Measurements from ENCODE around the gene GATM. TPM values are rescaled to one million over a fixed set of nuclear protein-coding genes. Genes with fewer than 3 reads are reported as not detected.

Gene GATM
- total and polyA plus RNA-seq, 2 of the 4 experiments (the other 2 are of a cell fraction): 0.10 to 0.18 TPM

DNA sequence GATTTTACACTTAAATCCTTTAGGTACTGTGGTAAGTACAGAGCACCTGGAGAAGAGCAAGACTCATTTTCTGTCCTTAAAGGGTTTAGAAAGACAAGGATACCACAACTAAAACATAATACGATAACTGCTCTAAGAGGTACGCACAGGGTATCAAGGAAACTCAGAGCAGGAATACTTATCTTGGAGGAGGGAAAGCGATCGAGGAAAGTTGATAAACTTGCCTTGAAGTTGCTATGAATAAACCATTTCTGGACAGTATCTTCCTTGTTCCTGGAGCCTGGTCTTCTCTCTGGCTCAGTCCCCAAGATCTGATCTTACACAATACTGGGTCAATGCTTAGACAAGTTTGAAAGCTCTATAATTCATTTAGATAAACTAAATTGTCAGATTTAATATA lies 17.6 kb upstream of the GATM start:
- Histone ChIP-seq H3K27ac (ENCODE audit: insufficient read depth, low read length) (no peak overlapping the region), H4K5ac (ENCODE audit: low read depth, low read length) (no peak overlapping the region), H2AFZ (replicated peaks; ENCODE audit: low read length, poor library complexity) (no peak overlapping the region), H3K23ac (ENCODE audit: low read depth, low read length) (no peak overlapping the region), H3K4me3 (ENCODE audit: insufficient read depth, low read depth, low read length) (no peak overlapping the region), H2BK120ac (ENCODE audit: low read depth, low read length) (no peak overlapping the region), H3K79me1 (ENCODE audit: low read depth in 1 of 2, low read length in 2 of 2) (no peaks in the 10 kb centered on the region), H2AK5ac (ENCODE audit: low read depth, low read length) (no peak overlapping the region), H3K9me3 (ENCODE audit: control insufficient read depth, insufficient read depth, low read length) (no peaks in the 10 kb centered on the region), H2BK15ac (ENCODE audit: low read depth, low read length) (no peak overlapping the region), H3K4ac (ENCODE audit: low read depth, low read length) (no peak overlapping the region), H2AK9ac (replicated peaks; ENCODE audit: low read depth, low read length, poor library complexity) (no peak overlapping the region), H3K14ac (replicated peaks; ENCODE audit: low read depth, low read length) (no peak overlapping the region), H4K8ac (ENCODE audit: low read depth in 2 of 2, low read length in 2 of 2) (no peak overlapping the region), H3K27me3 (ENCODE audit: control insufficient read depth, insufficient read depth, low read length) (peaks cover 13% of the 10 kb centered on the region), H2BK20ac (ENCODE audit: low read depth, low read length) (no peak overlapping the region), H3K4me2 (ENCODE audit: low read depth, low read length) (no peak overlapping the region), H3K56ac (ENCODE audit: extremely low read depth, insufficient read depth, low read length) (no peak overlapping the region), H4K20me1 (ENCODE audit: insufficient read depth, low read length) (no peaks in the 10 kb centered on the region), H4K91ac (ENCODE audit: insufficient read depth, low read depth, low read length) (no peak overlapping the region), H3K9ac (ENCODE audit: low read depth, low read length) (no peak overlapping the region), H3K9me1 (ENCODE audit: insufficient read depth, low read length) (no peaks in the 10 kb centered on the region), H3K36me3 (ENCODE audit: control insufficient read depth, insufficient read depth, low read length) (no peaks in the 10 kb centered on the region), H3K4me1 (ENCODE audit: control insufficient read depth, insufficient read depth, low read length) (no peaks in the 10 kb centered on the region), H3K18ac (ENCODE audit: low read depth, low read length) (no peak overlapping the region), H2BK5ac (ENCODE audit: low read depth, low read length, poor library complexity, severe bottlenecking) (no peak overlapping the region)
- DNase-seq (no peak), ATAC-seq (ENCODE audit: low read depth) (no peak)
- ChIA-PET POLR2A (ENCODE audit: unreplicated experiment) (no interaction called here), CTCF (interaction anchor here (0.9 kb wide), 1 partner anchor 183 kb away, joined by 3 read pairs; no protein-coding TSS in a partner anchor)
- WGBS, 2 experiments (ENCODE audit: extremely low coverage in 2 of 2, insufficient read length in 1 of 2): no CpG with 5 or more reads among the region's 4 CpGs
- no TSS peak for BruUV-seq (replicated peaks)
- dilution Hi-C loops (cut with HindIII; ENCODE audit: low sequenced_read_pairs, unreplicated experiment): no loop called here
- TF ChIP-seq BHLHE40 (IDR thresholded peaks at IDR 0.05; ENCODE audit: low read depth, low read length) (no peak), RCOR1 (IDR thresholded peaks at IDR 0.05; ENCODE audit: insufficient replicate concordance, low read length) (no peak), CHD1 (IDR thresholded peaks at IDR 0.05; ENCODE audit: low read depth, low read length) (no peak), RAD21 (IDR thresholded peaks at IDR 0.05; ENCODE audit: low read length) (no peak), NFE2L2 (IDR thresholded peaks at IDR 0.05; ENCODE audit: low read depth, low read length) (no peak), POLR2A (IDR thresholded peaks at IDR 0.05; ENCODE audit: low read depth, low read length) (no peak), MAZ (IDR thresholded peaks at IDR 0.05; ENCODE audit: borderline replicate concordance, low read depth, low read length) (no peak), FOS (IDR thresholded peaks at IDR 0.05; ENCODE audit: low read depth, low read length) (no peak), MXI1 (IDR thresholded peaks at IDR 0.05; ENCODE audit: borderline replicate concordance, low read depth, low read length) (no peak), RFX5 (IDR thresholded peaks at IDR 0.05; ENCODE audit: low read depth, low read length) (no peak), CEBPB (IDR thresholded peaks at IDR 0.05; ENCODE audit: low read depth, low read length) (no peak), SMC3 (IDR thresholded peaks at IDR 0.05; ENCODE audit: low read depth, low read length) (no peak), MAFK (IDR thresholded peaks at IDR 0.05; ENCODE audit: low read depth, low read length) (no peak)
- TF ChIP-seq, protein P1, sequence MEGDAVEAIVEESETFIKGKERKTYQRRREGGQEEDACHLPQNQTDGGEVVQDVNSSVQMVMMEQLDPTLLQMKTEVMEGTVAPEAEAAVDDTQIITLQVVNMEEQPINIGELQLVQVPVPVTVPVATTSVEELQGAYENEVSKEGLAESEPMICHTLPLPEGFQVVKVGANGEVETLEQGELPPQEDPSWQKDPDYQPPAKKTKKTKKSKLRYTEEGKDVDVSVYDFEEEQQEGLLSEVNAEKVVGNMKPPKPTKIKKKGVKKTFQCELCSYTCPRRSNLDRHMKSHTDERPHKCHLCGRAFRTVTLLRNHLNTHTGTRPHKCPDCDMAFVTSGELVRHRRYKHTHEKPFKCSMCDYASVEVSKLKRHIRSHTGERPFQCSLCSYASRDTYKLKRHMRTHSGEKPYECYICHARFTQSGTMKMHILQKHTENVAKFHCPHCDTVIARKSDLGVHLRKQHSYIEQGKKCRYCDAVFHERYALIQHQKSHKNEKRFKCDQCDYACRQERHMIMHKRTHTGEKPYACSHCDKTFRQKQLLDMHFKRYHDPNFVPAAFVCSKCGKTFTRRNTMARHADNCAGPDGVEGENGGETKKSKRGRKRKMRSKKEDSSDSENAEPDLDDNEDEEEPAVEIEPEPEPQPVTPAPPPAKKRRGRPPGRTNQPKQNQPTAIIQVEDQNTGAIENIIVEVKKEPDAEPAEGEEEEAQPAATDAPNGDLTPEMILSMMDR (conservative IDR thresholded peaks at IDR 0.05; ENCODE audit: low read depth, low read length): no peak
- TF ChIP-seq, protein P2, sequence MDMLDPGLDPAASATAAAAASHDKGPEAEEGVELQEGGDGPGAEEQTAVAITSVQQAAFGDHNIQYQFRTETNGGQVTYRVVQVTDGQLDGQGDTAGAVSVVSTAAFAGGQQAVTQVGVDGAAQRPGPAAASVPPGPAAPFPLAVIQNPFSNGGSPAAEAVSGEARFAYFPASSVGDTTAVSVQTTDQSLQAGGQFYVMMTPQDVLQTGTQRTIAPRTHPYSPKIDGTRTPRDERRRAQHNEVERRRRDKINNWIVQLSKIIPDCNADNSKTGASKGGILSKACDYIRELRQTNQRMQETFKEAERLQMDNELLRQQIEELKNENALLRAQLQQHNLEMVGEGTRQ (IDR thresholded peaks at IDR 0.05; ENCODE audit: low read depth, low read length): no peak
- in situ Hi-C loops (cut with MboI; ENCODE audit: low sequenced_read_pairs): no loop called here
- intact Hi-C loops (cut with micrococcal nuclease): loop anchor here (1.0 kb wide), 1 partner anchor 38 kb away; no protein-coding TSS in a partner anchor
